NK-92 (cell line): ENCODE measurements around the gene BFSP2.
"Not testable (repeated sequence)": the region's sequence is repeated elsewhere in the genome, so short reads cannot be mapped to it uniquely, and the experiment has no call there.

Source experiments
- DNase-seq: peaks from one replicate; lab custom pipeline; 2025; ENCODE audit not compliant: unreplicated experiment; lab: John Stamatoyannopoulos, UW

BFSP2 gene

DNA sequence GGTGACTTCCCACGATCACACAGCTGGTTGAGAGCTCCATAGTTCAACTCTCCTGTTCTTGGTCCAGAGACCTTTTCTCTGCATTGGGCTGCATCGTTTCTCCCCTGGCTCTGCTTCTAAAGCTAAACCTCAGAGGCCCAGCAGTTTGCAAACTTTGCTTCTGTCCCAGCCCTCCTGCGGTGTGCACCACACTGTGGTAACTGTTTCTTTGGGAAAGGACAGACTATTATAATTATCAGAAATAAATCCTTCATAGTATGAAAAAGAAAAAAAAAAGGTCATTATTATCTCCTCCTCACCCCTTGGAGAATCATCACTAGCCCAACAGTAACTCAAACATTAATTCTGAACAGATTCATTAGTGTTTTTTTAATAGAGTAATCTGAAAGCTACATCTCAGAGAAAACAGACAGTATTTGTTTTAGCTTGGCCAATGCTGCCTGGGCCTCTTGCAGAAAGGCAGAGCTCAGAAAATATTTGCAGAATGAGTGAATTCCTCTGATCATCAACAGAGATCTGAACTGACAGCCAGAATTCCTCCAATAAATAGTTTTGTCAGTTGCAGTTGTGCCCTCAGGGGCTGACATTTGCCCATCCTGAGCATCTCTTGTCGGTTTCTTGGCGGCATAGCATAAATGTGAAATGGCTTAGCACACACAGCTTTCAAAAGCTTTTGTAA lies 52.9 kb downstream of the BFSP2 start:
- no peak for DNase-seq

DNA sequence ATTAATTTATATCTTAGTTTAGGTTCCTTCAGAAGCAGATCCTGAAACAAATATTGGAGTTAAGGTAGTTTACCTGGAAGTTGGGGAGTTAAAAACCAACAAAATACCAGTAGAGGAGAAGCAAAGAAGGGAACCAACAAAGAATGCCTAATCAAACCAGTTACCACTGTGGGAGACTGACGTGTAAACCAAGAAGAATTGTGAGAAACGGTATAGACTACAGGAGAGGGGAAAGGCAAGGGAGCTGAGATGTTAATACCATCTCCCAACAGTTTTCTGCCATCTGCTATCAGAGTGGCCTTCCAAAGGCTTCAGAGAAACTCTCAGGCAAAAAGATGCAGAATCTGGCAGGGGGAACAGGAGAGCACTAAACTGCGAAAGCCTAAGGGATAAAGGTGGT lies 53.5 kb downstream of the BFSP2 start:
- DNase-seq: no peak

DNA sequence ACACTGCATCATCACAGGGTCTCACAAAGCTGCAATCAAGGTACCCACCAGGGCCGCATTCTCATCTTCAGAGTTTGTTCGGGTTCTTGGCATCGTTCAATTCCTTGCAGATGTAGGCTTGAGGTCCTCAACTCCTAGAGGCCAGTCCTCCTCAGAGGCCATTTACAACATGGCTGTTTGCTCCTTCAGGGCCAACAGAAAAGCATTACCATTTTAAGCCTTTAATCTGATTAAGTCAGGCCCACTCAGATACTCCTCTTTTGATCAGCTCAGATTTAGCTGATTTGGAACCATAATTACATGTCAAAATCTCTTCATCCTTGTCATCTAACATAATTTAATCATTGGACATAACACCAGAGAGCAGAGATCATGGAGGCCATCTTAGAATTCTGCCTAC lies 55.4 kb downstream of the BFSP2 start:
- DNase-seq: no peak

GRCh38 chr3:133455960-133456359 lies 56.1 kb downstream of the BFSP2 start:
- DNase-seq: no peak

DNA sequence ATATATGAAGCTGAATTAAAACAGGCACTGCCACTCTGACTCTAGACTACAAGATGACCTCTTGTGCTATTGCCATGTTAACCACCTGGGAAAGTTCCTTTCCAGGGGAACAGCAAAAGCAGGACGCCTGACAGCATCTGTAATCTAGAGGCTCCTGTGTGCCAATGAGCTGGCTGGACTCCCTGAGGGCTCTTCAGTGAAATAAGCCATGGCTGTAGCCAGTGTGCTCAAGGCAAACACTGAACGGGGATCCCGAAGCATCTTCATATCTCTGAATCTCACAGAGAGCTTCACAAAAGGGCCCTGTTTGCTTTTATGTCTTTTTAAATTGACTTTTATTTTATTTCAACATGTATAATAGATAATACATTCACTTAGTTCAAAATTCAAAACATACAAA lies 57.2 kb downstream of the BFSP2 start:
- DNase-seq: no peak

GRCh38 chr3:133457465-133458067 lies 57.7 kb downstream of the BFSP2 start:
- DNase-seq: no peak

- DNase-seq: no peak
Observed at GRCh38 chr3:133459400-133459799, 59.5 kb downstream of the BFSP2 start.

GRCh38 chr3:133460809-133461208 lies 61.0 kb downstream of the BFSP2 start:
- DNase-seq: no peak

GRCh38 chr3:133461291-133461690 lies 61.4 kb downstream of the BFSP2 start:
- no peak for DNase-seq

GRCh38 chr3:133463347-133463860 lies 63.5 kb downstream of the BFSP2 start:
- no peak for DNase-seq

DNA sequence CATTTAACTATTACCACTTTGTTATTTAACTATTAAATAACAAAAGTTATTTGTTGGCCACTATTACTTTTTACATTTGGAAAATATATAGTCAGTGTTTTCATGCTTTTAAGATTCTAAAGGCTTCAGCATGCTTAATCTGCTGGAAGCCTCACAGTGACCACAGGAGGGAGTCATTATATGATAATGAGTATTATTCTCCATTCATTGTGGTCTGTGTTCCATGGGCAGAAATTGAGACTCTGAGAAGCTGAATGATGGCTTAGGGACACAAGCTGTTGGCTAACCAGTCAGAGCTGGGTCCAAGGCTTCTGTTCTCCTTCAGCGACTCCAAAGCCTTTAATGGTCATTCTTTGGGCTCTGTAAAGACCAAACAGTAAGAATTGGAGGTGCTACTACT lies 64.7 kb downstream of the BFSP2 start:
- no peak for DNase-seq

DNA sequence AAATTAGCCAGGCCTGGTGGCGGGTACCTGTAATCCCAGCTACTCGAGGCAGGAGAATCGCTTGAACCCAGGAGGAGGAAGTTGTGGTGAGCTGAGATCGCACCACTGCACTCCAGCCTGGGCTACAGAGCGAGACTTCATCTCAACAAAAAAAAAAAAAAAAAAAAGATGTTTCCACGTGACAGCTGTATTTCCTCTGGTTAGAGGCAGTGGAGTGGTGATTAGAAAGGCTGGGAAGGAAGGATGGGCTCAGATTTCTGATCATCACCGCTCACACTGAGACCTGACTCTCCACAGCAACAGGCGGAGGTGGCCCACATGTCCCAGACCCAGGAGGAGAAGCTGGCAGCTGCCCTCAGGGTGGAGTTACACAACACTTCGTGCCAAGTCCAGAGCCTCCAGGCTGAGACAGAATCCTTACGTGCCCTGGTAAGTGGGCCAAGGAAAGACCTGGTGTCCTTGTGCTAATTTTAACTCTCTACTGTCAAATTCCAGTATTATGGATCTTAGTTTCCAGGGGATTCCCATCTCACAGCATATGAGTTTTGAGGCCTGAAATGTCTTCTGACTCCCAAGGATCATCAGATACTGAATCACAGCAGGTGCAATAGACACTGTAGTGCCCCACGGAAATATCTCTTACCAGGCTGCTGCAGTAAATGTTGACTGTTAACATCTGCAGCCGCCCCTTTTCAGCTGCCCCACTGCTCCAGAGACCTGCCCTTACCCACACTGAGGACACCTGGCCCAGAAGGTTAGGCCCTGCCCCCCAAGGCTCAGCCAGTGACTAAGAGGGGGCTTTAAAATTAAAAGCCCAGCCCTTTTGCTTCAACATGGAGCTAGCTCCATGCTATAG lies 66.9 kb downstream of the BFSP2 start:
- DNase-seq: no peak

DNA sequence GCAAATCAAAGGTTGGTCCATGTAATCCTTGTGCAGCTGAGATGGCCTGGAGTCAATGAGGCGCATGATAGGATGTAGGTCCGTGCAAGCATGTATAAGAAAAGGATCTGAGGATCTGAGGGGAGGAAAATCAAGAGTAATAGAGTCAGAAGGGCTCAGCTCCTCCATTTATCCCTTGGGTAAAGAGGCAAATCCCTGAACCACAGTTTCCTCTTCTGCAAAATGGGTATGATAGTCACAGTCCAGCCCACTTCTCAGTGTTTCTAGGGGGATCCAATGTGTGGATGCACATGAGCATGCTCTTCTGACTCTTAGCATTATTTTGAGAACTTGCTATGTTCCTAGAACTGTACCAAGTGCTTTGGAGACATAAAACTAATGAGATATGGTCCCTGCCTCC lies 67.9 kb downstream of the BFSP2 start:
- DNase-seq: no peak

DNA sequence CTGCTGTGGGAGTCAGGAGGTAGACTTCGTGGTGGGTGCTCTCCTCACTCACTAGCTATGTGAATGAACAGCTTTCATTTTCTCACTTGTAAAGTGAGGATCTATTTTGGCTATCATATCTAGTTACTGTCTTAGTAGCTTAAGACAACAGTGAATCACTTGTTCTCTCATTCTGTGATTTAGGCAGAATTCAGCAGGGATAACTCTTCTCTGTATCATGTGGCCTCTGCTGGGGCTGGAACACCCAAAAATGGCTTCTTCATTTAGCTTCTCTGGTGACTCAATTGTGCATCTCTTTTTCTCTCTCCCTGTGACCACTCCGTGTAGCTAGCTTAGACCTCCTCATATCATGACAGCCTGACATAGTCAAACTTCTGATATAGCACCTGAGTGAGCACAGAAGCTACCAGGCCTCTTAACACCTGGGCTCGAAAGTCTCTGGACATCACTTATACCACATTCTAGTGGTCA lies 68.4 kb downstream of the BFSP2 start:
- DNase-seq: no peak

- no peak for DNase-seq
Observed at GRCh38 chr3:133469140-133469731, 69.4 kb downstream of the BFSP2 start.

DNA sequence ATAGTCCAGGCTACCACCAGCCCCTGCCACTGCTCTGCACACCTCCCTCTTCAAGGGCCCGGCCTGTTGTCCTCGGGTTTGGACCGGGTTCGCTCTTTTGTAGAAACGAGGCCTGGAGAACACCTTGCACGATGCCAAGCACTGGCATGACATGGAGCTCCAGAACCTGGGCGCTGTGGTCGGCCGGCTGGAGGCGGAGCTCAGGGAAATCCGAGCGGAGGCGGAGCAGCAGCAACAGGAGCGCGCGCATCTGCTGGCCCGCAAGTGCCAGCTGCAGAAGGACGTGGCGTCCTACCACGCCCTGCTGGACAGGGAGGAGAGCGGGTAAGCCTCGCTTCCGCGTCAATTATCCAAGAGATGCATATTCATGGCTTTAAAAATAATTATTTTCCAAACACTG lies 72.4 kb downstream of the BFSP2 start:
- no peak for DNase-seq

DNA sequence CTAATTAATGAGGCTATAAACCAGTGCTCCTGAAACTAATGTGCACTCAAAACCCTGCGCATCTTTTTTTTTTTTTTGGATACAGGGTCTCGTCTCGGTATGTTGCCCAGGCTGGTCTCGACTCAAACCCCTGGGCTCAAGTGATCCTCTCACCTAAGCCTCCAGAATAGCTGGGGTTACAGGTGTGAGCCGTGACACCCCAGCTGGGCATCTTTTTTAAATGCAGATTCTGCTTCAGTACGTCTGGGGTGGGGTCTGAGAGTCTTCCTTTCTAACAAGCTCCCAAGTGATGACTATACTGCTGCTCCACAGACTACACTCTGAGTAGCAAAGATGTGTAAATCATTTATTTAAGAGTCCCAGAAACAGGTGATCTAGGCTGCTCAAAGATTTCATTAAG lies 73.0 kb downstream of the BFSP2 start:
- DNase-seq: no peak

DNA sequence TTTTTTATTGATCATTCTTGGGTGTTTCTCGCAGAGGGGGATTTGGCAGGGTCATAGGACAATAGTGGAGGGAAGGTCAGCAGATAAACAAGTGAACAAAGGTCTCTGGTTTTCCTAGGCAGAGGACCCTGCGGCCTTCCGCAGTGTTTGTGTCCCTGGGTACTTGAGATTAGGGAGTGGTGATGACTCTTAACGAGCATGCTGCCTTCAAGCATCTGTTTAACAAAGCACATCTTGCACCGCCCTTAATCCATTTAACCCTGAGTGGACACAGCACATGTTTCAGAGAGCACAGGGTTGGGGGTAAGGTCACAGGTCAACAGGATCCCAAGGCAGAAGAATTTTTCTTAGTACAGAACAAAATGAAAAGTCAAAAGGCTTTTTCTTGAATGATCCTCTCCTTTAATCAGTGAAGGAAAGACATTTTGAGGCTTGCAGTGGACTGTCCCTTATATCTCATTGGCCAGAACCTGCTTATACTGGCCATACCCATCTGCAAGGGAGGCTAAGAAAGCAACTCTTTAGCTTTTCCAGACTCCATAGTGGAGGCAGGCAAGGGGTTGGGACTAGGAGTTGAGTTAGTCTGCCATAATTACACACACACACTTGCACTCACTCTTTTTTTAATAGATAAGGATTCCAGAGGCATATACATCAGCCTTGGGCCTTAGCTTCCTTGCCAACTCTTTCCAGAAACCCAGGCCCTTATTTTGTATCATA lies 73.8 kb downstream of the BFSP2 start:
- DNase-seq: not testable (repeated sequence)

GRCh38 chr3:133474251-133474801 lies 74.5 kb downstream of the BFSP2 start:
- DNase-seq: no peak

- no peak for DNase-seq
Observed at GRCh38 chr3:133474817-133475216, 75.0 kb downstream of the BFSP2 start.
